HG03565 (cell line): ENCODE results near the gene CFAP69.
"Not testable (repeated sequence)": the region's sequence is repeated elsewhere in the genome, so short reads cannot be mapped to it uniquely, and the experiment has no call there.

Experiments
- ATAC-seq: cut with Tn5 transposase; IDR thresholded peaks from one replicate; pipeline ENCODE4 v1.9.1; 2021; ENCODE audit warnings: mild to moderate bottlenecking, moderate library complexity; ENCODE audit not compliant: unreplicated experiment

The CFAP69 gene

DNA sequence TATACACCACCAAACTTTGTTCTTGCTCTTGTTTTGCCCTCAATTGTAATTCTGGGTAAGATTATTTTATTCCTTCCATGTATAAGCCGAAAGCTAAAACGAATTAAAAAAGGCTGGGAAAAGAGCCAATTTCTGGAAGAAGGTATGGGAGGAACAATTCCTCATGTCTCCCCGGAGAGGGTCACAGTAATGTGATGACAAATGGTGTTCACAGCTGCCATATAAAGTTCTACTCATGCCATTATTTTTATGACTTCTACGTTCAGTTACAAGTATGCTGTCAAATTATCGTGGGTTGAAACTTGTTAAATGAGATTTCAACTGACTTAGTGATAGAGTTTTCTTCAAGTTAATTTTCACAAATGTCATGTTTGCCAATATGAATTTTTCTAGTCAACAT is 12.5 kb upstream of the CFAP69 start:
- ATAC-seq: no peak

DNA sequence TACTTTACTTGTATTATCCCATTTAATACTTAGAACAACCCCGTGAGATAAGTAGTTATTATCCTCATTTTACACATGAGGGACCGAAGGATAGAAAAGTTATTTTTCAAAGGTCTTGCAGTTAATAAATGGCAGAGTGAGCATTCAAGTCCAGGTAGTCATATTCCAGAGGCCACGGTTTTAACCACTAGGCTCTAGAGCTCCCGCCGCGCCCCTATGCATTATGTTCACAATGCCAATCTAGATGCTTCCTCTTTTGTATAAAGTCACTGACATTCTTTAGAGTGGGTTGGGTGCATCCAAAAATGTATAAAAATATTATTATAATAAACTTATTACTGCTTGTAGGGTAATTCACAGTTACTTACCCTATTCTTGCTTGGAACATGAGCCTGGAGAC is 11.4 kb upstream of the CFAP69 start:
- ATAC-seq: no peak

DNA sequence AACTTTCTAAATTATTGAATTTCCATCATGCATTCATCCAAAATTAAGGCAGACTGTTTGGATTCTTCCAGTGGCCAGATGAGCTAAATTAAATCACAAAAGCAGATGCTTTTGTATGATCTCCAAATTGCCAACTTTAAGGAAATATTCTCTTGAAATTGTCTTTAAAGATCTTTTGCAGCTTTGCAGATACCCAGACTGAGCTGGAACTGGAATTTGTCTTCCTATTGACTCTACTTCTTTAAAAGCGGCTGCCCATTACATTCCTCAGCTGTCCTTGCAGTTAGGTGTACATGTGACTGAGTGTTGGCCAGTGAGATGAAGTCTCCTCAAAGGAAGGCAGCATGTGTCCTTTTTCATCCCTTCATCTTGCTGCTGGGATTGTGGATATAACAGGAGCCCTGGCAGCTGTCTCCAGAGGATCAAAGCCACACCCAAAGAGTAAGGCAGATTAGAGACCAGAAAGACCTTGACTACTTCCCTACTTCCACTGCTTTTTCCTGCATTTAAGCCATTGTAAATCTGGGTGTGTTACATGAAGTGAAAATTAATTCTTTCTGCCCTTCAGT is 8.2 kb upstream of the CFAP69 start:
- ATAC-seq: no peak

GRCh38 chr7:90238022-90238421 is 7.0 kb upstream of the CFAP69 start:
- no peak for ATAC-seq

DNA sequence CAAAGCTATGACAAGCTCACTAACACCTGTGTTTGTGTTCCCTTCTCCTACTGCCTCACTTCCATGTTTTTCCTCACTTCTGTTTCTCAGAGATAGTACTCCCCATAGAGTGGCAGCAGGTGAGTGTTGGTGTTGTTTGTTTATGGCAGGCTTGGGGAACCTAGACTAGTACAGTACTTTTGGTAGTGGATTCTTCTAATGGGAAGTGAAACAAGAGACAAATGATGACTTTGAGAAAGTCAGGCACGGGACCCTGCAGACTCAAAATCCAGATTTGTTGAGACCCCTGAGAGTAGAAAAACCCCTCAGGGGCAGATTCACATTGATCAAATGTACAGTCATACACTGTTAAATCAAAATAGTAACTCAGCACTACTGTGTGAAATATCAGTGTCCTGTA is 6.4 kb upstream of the CFAP69 start:
- ATAC-seq: no peak

DNA sequence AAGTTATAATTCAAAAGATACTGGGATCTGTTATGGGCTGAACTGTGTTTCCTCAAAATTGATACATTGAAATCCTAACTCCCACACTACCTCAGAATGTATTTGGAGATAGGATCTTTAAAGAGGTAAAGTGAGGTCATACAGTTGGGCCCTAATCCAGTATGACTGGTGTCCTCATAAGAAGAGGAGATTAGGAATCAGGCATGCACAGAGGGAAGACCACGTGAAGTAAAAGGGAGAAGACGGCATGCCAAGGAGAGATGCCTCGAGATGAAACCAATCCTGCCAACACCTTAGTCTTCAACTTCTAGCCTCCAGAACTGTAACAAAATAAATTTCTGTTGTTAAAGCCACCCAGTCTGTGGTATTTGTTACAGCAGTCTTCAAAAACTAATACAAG is 5.9 kb upstream of the CFAP69 start:
- no peak for ATAC-seq

GRCh38 chr7:90239625-90240228 is 5.2 kb upstream of the CFAP69 start:
- ATAC-seq: no peak

DNA sequence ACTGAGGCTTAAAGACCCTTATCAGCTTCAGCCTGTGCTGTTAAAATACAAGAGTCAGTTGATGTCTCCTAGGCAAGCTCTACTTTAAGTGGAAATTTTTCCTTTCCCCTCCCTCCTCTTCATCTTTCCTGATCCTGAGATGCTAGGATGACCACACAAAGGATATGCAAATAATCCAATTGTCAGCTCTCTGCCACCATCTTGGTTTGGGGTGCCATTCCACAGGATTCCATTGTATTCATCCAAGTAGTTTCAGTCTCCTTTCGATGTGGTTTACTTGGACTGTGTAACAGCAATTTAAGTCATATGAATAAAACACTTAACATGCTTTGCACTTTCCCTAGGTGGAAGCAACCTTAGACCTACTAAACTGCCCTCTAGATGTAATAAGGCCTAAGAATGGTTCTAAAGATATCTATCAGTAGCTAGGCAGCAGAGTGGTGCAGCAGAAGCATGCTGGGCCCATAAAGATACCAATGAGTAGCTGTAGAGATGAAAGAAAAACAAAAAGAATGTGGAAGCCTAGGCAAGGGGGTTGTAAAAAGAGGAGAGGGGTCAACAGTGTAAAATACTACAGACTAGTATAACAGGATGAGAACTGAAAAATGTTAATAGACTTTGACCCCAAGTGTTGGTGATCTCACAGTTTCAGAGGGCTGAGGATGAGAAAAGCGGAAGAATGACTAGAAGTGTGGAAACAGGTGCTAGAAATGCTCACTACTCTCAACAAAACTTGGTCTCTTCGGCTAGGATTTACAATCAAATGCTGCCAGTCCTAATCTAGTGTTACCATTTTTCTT is 2.4 kb upstream of the CFAP69 start:
- ATAC-seq: peak; percentile 57

DNA sequence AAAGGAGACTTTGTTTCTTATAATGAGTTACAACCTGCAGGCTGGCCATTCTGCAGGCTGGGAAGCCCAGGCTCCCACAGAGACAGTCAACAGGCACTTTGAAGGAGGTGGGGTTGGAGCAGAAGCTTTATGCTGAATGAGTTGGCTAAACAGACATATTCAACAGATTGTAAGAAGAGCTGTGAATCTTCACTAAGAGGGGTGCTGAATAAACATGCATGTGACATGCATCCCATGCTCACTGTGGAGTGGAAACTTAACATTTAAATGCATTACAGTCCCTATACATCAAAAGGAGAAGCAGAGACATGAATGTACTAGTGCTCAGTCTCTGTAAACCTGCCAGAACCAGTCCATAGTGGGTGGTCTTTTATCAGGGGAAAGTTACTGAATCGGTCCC is 1.4 kb upstream of the CFAP69 start:
- ATAC-seq: no peak

GRCh38 chr7:90244565-90244908 is 437 bp upstream of the CFAP69 start:
- ATAC-seq: no peak

- ATAC-seq: no peak
Observed at GRCh38 chr7:90246171-90246570, 1.2 kb downstream of the CFAP69 start.

GRCh38 chr7:90248706-90249105 is 3.7 kb downstream of the CFAP69 start:
- no peak for ATAC-seq

GRCh38 chr7:90250601-90251303 is 5.8 kb downstream of the CFAP69 start:
- no peak for ATAC-seq

DNA sequence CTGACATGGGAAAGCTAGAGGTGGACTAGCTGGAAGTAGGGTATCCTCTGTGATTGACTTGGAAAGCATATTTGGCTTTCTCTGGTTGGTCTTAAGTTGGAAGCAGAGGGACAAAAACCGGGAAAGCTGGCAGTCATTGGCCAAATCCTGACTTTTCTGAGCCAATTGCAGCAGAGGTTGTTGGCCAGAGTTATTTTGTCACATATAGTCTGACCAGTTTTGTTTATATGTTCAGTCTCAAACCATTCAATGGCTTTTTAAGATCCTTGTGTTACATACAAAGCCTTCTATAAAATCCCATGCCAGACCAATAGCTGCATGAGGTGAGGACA is 6.3 kb downstream of the CFAP69 start:
- no peak for ATAC-seq

DNA sequence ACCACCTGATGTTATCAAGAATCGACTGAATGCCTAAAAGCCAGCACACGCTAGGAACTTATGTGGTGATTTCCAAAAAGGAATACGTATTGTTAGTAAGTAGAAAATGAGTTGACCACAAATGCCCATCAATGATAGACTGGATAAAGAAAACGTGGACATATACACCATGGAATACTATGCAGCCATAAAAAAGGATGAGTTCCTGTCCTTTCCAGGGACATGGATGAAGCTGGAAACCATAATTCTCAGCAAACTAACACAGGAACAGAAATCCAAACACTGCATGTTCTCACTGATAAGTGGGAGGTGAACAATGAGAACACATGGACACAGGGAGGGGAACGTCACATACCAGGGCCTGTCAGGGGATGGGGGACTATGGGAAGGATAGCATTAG is 11.0 kb downstream of the CFAP69 start:
- not testable (repeated sequence) for ATAC-seq

GRCh38 chr7:90256778-90257177 is 11.8 kb downstream of the CFAP69 start:
- ATAC-seq: no peak

GRCh38 chr7:90261441-90261840 is 16.5 kb downstream of the CFAP69 start:
- ATAC-seq: no peak

- peak; percentile 91 for ATAC-seq
Observed at GRCh38 chr7:90262438-90262837, 17.5 kb downstream of the CFAP69 start.

- no peak for ATAC-seq
Observed at GRCh38 chr7:90266808-90267207, 21.8 kb downstream of the CFAP69 start.

- no peak for ATAC-seq
Observed at GRCh38 chr7:90267263-90267858, 22.4 kb downstream of the CFAP69 start.

GRCh38 chr7:90269163-90269562 is 24.2 kb downstream of the CFAP69 start:
- ATAC-seq: no peak
